GM18511 (cell line): ENCODE data around the gene ZNF385C.
A peak's percentile ranks its signal among the peaks of the same experiment; 100 is the strongest.

Experiments
- ATAC-seq: cut with Tn5 transposase; IDR thresholded peaks from one replicate; pipeline ENCODE4 v1.9.1; 2021; ENCODE audit warnings: mild to moderate bottlenecking, moderate library complexity; ENCODE audit not compliant: unreplicated experiment

The ZNF385C gene

DNA sequence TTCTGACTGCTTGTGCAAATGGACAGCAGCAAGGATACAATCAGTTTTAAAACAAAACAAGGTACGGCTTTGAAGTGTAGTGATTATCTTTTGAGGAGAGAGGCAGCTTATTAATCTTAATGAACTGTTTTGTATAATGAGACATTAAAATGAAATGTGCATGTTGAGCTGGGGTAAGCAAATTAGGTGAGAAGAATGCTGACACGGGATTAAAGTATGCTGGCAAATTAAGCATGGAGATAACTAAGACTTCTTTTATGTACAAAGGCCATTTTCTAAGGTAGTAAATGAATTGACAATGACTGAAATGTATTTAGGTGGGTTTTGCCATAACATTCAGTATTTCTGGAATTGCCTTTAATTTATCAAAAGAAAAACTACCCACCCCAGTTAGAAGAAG, 99.8 kb downstream of the ZNF385C start:
- no peak for ATAC-seq

- no peak for ATAC-seq
Observed at GRCh38 chr17:41996855-41997164, 101.5 kb downstream of the ZNF385C start.

GRCh38 chr17:41992576-41992975, 105.7 kb downstream of the ZNF385C start:
- ATAC-seq = no peak

DNA sequence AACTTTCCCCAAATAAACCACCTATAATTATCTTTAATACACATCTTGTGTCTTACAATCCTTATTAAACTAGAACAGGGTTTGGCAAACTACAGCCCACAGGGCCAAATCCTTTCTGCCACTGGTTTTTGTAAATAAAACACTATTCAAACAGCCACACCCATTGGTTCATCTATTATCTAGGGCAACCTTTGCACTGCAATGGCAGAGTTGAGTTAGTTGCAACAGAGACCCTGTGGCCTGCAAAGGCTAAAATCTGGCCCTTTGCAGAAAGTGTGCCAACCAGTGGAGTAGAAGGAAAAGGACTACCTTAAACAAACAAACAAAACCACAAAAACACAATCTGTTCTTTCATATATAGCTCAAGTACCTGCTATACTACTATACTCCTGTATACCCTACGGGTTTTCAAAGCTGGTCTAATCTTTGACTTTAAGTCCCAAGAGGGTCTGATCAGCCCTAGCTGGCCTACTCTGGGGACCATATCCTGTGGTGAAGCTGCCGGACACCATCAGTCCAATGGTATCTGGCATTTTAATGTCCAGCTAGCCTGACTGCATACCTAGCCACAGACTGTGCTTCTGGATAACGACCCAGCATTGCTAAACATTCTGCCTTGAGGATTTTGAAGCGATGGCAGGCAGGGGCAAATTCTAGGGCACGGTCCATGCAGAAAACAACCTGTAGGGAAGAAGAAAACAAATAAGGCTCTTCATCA, 108.4 kb downstream of the ZNF385C start:
- no peak for ATAC-seq

- ATAC-seq = no peak
Observed at GRCh38 chr17:41988418-41988817, 109.9 kb downstream of the ZNF385C start.

DNA sequence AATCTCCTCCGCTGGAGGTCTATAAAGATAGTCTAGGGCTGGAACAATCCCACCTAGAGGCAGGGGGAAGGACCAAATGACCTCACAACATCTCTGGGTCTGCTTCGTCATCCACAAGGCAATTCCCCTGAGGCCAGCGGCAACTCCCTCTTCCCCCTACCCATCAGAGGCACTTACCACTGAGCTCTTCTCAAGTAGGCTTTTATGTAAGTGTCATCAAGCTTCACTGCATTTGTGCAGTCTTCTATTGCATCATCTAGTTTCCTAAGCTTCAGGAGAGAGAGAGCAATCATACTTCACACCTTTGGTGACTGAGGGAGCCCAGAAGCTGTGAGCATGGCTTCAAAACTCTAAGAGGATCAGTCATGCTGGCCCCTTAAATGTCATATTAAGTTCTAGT, 110.6 kb downstream of the ZNF385C start:
- ATAC-seq = no peak

GRCh38 chr17:41986634-41987033, 111.6 kb downstream of the ZNF385C start:
- ATAC-seq = no peak

DNA sequence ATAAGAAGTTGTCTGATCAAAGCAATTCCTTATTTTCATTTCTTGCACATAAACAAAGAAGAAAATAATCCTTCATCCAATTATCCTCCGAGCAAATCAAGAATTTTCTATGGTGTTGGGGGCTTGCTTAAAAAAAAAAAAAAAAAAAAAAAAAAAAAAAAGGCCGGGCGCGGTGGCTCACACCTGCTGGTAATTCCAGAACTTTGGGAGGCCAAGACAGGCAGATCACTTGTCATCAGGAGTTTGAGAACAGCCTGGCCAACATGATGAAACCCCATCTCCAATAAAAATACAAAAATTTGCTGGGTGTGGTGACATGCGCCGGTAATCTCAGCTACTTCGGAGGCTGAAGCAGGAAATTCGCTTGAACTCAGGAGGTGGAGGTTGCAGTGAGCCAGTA, 112.4 kb downstream of the ZNF385C start:
- no peak for ATAC-seq

DNA sequence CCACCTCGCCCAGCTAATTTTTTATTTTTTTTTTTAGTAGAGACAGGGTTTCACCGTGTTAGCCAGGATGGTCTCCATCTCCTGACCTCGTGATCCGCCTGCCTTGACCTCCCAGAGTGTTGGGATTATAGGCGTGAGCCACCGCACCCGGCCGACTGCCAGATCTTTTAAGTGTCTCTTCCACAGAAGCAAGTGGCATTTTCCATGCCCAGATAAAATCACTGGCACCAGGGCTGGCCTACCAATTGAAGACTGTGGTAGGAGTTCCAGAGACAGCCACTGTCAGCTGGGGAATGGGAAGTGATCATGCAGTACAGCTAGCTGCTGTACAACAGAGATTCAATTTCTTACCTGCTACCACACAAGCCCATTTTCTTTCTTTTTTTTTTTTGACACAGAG, 113.8 kb downstream of the ZNF385C start:
- no peak for ATAC-seq

DNA sequence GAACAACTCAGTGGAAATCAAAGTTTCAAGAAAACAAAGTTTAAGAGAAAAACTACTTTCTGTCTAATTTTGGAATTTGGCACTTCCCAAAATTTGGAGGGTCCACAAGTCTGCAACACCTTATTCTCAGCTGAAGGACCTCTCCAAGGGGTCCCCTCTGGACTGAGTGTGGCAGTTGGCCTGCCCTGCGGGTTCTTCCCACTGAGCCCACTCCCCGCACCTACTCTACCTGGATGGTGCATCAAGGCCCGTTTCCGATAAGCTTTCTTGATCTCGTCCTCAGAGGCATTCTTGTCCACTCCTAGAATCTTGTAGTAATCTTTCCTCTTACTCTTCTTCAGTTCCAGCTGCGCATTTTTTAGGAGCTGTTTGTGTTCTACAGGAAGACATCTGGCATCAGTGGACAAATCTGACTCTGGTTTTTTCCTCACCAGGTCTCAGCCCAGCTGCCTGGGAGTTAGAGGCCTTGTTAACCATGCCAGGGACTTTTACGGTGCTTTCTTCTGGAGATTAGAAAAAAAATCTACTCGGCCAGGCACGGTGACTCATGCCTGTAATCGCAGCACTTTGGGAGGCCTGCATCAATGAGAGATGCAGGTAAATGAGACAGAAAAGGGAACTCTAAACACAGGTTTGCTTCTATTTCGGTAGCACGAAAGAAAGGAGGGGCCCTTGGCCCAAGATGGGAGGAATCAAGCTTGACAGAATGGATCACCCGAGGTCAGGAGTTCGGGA, 116.1 kb downstream of the ZNF385C start:
- ATAC-seq = no peak

- no peak for ATAC-seq
Observed at GRCh38 chr17:41977991-41978390, 120.3 kb downstream of the ZNF385C start.

DNA sequence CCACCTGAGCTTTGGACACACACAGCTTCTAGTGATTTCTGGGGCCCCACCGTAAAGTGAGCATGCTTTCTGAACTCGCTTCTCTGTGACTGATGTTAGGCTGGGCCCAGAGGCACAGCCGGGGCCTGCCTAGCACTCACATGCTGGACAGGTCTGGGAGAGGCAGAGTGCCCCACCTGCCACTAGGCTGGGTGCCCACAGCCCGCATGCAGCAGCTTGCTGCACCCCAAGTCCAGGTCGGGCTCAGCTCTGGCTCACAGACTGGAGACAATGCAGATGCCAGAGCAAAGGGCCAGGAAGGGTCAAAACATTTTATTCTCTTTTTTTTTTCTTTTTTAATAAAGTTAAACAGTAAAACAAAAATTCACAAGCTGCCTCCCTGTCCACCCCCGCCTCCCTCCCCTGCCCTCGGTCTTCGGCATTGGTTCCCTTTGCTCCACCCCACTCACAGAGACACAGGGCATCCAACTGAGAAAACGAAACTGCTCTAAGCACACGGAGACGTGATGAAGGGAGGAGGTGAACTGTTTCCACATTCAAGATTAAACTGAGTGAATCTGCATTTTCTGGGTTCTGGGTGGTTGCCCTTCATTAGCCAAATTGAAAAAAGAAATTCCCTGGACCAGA, 122.0 kb downstream of the ZNF385C start:
- ATAC-seq = peak; percentile 59
